Coronary artery (tissue), 2 donors: ENCODE measurements around the gene ADAM30.

Experiments
- DNase-seq: peaks from one replicate; pipeline ENCODE4 v3.0.0-alpha.2; 2017; ENCODE audit warnings: low spot score
- H3K27ac ChIP-seq, 2 donors: fragments of 200-600 bp; sonication (generic); one replicate each; pipeline ENCODE4 v1.5.1; 2016 to 2019
- H3K4me3 ChIP-seq: fragments of 200-600 bp; sonication (generic); 2 replicates; pipeline ENCODE4 v1.5.1; 2016; ENCODE audit warnings: mild to moderate bottlenecking, moderate library complexity
- TF ChIP-seq, protein P1 (sequence below): fragments of 200-600 bp; sonication (generic); IDR thresholded peaks from one replicate; pipeline ENCODE4 v1.5.1; 2019; ENCODE audit warnings: antibody characterized with exemption

Gene ADAM30

DNA sequence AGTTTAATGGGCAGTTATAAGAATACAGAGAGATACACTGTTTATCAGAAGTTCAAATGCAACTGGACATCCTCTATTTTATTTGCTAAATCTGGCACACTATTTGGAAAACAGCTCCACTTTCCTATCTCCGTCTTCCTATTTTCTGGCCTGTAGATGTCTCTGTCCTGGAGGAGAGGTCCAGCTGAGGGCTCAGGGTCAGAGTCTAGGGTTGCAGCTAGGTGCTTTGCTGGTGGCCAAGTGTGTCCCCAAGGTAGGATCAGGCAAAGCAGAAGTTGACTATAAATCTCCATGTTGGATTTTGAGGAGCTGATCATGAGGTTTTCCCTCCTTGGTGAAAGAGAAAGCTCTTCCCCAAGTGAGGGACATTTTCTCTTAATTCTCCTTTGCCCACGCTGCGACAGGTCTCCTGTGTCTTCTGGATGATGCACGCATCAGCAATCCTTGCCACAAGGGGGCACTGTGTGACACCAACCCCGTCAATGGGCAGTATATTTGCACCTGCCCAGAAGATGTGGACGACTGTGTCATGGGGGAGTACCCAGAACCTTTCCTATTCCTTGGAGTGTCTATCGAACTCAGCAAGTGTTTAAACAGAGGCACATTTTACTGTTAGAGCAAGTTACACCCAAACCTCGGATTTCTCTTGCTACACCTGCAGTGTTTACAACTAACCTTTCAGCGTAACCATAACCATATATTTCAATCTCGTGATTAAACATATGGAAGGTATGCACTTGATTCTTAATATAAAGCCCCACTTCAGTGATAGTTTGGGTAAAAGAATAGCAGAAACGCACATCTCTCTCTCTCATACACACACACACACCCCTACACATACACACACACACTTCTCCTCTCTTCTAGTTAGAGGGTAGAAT is 10.2 kb downstream of the ADAM30 start:
- DNase-seq = no peak
- TF ChIP-seq, protein P1, sequence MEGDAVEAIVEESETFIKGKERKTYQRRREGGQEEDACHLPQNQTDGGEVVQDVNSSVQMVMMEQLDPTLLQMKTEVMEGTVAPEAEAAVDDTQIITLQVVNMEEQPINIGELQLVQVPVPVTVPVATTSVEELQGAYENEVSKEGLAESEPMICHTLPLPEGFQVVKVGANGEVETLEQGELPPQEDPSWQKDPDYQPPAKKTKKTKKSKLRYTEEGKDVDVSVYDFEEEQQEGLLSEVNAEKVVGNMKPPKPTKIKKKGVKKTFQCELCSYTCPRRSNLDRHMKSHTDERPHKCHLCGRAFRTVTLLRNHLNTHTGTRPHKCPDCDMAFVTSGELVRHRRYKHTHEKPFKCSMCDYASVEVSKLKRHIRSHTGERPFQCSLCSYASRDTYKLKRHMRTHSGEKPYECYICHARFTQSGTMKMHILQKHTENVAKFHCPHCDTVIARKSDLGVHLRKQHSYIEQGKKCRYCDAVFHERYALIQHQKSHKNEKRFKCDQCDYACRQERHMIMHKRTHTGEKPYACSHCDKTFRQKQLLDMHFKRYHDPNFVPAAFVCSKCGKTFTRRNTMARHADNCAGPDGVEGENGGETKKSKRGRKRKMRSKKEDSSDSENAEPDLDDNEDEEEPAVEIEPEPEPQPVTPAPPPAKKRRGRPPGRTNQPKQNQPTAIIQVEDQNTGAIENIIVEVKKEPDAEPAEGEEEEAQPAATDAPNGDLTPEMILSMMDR = peak; percentile 60
- H3K27ac ChIP-seq = no peak overlapping the region
- no peak overlapping the region for H3K4me3 ChIP-seq

DNA sequence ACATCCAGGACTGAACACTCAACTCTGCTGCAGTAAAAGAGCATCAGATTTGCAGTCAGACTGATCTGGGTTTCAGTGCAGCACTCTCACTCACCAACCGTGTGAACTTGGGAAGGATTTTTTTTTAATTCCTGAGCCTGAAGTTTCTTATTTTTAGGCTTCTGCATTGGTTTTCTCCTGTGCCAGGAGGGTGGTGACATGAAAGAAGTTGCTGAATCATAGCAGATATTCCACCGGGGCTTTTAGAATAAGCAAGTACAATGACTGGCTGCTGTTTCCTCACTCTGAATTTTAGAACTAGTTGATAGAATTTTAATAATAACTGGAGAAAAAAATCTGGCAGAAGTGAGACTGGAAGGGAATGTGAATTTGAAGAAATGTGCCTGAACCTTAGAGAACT is 11.6 kb downstream of the ADAM30 start:
- Histone ChIP-seq H3K27ac (no peak overlapping the region), H3K4me3 (no peak overlapping the region)
- TF ChIP-seq, protein P1 = no peak
- DNase-seq = no peak

DNA sequence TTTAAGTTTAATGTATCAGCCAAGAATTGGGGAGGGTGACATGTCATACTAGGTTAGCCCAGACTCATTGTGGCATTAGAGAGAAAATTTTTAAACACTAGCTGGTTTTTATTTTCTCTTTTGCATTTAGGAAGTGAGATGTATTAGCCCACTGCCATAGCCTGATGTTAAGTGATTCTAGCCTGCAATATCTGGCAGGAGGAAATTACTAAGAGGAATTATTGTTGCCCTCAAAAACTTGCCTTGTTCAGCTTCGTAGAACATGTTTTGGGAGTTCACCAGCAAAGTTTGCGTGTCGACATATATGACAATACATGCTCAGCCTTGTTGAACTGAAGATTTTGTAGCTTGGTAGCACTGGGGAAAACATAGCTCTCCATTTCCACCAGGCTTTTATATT is 12.5 kb downstream of the ADAM30 start:
- Histone ChIP-seq H3K4me3 (no peak overlapping the region), H3K27ac (no peak overlapping the region)
- TF ChIP-seq, protein P1 = no peak
- no peak for DNase-seq

DNA sequence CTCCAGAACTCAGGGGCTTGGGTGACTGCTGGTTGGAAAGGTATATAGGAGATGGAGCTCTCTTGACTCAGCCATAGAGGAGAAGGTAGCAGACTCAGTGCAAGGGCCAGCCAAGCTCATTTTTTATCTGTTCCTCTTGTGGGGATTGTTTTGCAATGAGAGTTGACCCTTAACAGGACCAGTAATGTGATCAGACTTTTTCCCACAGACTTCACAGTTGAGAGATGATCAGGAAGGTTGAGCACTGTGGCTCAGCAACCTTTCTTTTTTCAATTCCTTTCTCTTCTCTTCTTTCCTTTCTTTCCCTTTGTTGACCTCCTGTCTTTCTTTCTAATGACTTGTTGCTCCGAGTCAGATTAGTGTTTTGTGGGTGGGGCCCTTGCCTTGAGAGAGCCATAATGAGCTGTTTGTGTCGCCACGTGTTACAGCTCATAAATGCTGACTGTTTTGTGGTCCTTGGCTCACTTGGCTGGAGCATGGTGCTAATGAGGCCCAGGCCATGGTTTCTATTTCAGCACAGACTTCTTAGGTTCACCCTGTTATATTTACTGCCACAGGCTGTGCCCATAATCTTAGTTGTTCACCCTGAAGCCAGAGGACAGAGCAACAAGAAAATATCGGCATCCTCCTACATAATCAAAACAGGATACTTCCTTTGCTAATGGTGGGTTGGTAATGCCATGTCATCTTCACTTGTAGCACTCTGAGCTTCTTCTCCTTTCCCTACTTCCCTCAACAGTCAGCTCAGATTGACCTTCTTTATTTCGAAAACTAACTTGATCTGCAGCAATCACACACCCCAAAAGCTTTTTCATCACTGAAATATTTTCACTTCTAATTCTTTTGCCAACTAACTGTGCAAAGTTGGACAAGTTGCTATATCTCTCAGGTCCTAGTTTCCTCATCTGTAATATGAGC is 13.9 kb downstream of the ADAM30 start:
- Histone ChIP-seq H3K4me3 (no peak overlapping the region), H3K27ac (no peak overlapping the region)
- TF ChIP-seq, protein P1 = no peak
- no peak for DNase-seq

DNA sequence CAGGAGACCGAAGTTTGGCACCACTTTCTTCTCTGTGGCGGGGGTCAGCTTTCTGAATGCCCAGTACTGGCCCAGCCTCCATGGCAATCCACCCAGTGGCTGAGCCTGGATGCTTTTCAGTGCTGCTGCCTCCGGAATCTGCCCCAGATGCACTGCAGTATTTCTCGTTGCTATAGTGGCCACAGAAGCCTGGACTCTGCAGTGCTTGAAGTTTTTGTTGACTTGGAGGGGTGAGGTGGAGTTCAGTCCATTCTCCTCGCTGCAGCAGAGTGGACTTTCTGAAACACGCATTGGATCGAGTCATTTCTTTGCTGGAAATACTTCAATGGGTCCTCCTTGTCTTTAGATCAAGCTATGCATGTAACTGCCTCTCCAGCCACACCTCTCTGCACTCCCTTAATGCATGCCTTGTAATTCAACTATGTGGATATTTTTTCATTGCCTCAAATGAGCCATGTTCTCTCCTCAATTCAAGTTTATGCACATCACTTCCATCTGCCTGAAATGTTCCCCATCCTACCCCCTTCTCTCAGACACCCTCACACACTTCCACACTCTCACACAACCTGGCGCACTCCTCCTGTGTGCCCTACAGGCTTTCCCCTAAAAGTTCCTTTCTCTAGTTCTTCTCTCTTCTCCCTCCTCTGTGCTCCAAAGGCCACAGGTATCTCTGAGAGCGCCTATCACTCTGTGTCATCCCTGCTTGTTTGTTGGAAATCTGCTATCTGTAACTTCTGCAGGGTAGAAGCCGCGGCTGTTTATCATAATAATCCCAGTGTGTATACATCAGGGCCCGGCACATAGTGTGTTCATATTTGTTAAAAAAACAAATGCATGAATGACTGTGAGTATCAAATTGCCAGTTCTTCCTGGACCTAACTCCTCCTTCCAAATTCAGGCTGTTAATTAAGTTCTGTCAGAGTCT is 16.5 kb downstream of the ADAM30 start:
- H3K4me3 ChIP-seq = no peak overlapping the region
- DNase-seq = no peak
- TF ChIP-seq, protein P1 = no peak
- no peak overlapping the region for H3K27ac ChIP-seq

DNA sequence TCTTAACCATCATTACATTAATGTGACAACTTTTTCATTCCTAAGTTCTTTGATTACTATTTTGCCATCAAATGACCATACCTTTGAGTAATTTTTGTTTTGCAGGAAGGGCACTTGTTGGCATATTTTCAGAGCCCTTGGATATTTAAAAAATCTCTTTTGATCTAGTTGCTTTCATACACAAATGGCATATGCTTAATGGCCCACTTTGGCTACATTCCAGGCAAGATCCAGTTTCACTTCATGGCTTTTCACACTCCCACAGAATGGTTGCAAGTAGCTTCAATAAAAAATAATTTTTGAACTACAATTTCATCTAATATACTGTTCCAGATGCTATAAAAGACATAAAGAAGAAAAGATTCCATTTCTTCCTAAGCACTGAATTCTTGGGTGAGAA is 18.1 kb downstream of the ADAM30 start:
- no peak for DNase-seq
- no peak overlapping the region for H3K27ac ChIP-seq
- H3K4me3 ChIP-seq = no peak overlapping the region
- TF ChIP-seq, protein P1 = no peak
